Dedifferentiated amniotic fluid mesenchymal stem cell (primary cell): ENCODE data around the gene TTLL3.

ENCODE experiments used
- DNase-seq: peaks from one replicate; pipeline ENCODE4 v3.0.0-alpha.2; 2016; ENCODE audit errors: extremely low spot score

TTLL3 gene

DNA sequence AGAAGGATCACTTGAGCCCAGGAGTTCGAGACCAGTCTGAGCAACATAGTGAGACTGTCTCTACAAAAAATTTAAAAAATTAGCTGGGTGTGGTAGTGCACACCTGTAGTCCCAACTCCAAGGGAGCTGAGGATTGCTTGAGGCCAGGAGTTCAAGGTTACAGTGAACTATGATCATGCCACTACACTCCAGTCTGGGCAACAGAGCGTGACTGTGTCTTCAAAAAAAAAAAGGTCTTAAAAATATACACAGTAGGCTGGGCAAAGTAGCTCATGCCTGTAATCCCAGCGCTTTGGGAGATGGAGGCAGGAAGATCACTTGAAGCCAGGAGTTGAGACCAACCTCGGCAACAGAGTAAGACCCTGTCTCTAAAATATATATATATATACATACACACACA is 29.2 kb upstream of the TTLL3 start:
- DNase-seq, result no peak

DNA sequence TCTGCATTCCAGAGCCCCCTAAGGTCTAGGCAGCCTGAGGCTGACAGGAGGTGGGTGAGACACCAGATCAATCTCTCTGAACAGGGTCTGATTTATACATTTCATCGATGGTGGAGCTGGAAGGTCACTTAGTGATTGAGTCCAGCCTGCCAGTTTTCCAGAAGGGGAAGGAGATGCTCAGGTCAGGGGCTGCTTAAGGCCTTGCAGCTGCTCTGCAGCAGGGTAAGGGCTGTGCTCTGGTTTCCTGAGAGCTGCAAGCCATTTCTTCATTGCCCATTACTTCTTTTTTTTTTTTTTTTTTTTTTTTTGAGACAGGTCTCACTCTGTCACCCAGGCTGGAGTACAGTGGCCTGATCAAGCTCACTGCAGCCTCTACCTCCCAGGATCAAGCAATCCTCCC is 28.5 kb upstream of the TTLL3 start:
- no peak for DNase-seq

DNA sequence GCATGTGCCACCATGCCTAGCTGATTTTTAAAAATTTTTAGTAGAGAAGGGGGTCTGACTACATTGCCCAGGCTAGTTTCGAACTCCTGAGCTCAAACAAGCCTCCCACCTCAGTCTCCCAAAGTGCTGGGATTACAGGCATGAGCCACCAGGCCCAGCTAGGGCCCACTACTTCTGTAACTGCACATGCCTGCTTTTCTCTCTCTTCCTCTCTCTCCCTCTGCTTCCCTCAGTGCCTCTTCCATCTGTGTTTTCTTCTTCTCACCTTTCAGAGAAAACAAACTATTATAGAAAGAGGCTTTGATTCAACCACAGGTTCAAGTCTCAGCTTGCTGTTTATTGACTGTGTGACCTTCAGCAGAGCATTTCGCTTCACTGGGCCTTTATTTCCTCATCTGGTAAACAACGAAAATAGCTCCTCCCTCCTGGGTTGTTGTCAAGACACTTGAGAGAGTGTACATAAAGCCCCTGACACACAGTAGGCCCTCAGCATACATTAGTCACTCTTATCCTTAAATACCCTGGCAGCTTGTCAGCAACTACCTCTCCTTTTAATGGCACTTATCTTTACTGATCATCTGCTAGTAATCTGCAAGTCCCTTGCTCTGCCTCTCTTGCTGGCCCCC is 28.0 kb upstream of the TTLL3 start:
- no peak for DNase-seq

DNA sequence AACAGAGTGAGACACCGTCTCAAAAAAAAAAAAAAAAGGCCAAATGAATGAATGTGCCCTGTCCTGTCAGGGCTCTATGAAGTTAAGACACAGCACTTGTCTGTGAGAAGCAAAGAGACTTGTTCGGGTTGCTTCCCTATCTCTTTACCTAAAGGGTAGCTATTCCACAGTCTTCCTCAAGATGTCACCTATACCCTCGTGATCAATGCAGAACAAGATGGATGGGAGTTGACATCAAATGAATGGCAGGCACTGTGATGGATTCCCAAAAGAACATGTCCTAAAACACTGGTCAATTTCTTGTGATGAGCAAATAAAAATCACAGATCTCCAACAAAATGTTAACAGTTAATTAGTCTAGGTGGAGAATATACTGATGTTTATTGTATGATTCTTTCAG is 27.3 kb upstream of the TTLL3 start:
- DNase-seq, result no peak

DNA sequence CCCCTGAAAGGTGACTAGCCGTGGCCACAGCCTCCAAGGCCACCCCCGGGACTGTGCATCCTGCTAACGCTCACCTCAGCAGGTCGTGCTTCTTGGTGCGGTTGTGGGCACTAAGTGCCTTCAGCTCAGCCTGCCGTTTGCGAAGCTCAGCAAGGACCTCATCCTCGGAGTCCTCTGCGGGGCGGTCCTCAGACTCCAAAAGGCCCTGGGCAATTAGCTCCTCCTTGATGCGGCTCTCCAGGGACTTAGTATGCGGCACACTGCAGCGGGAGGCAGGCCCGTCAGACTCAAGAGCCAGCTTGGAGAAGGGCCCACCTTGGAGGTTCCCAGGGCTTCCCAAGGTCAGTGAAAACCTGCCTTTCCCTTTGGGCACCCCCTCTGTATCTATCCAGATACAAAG is 26.1 kb upstream of the TTLL3 start:
- no peak for DNase-seq

DNA sequence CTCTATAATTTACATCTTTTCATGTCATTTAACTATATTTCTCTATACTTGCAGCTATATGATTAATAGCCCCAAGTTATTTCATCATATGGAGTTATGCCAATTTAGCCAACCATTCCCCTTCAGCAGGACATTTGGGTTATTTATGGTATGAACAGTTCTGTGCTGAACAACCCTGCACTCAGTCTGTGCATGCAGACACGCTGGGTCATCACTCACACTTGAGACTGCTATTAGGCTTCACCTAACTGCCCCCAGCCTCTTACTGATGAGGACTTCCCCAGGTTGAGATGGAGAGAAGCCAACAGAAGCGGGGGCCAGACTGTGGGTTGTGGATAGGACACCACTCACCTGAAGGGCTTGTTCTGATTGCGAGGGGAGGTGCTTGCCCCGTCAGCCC is 25.1 kb upstream of the TTLL3 start:
- DNase-seq, result no peak

DNA sequence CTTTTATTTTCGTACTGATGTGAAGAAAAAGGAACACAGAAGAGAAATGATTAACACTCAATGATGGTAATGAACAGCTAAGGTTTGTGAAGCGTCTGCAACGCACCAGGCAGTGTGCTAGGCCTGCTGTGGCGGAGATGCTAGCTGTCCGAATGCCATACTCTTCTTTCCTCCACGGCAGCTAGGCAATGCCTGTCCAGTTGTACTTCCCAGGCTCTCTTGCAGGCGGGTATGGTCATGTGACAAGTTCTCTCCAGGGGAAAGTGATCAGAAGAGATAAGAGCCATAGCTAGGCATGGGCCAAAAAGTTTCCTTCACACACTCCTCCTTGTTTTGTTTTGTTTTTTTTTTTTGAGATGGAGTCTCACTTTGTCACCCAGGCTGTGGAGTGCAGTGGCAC is 24.5 kb upstream of the TTLL3 start:
- DNase-seq, result no peak

DNA sequence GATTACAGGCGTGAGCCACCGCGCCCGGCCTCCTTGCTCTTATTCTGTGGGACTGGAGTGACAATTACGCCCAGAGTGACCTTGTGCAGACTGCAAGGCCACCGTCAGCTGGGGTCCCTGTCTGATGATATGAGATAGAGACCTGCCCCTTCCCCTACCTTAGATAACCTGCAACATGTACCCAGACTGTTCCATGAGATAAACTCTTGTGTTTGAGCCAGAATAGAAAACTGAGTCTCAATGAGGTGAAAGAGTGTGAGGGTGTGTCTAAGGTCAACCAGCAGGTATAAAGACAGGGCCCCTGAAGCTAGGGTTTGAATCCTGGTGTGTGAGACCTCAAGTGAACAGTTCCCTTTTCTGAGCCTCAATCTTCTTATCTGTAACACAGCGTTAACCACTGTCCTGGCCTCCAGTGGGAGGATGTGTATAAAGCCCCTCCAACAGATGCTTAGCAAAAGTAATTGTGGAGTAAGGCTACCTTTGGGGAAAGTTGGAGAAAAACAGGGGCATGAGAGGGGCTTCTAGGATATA is 23.8 kb upstream of the TTLL3 start:
- DNase-seq, result no peak

DNA sequence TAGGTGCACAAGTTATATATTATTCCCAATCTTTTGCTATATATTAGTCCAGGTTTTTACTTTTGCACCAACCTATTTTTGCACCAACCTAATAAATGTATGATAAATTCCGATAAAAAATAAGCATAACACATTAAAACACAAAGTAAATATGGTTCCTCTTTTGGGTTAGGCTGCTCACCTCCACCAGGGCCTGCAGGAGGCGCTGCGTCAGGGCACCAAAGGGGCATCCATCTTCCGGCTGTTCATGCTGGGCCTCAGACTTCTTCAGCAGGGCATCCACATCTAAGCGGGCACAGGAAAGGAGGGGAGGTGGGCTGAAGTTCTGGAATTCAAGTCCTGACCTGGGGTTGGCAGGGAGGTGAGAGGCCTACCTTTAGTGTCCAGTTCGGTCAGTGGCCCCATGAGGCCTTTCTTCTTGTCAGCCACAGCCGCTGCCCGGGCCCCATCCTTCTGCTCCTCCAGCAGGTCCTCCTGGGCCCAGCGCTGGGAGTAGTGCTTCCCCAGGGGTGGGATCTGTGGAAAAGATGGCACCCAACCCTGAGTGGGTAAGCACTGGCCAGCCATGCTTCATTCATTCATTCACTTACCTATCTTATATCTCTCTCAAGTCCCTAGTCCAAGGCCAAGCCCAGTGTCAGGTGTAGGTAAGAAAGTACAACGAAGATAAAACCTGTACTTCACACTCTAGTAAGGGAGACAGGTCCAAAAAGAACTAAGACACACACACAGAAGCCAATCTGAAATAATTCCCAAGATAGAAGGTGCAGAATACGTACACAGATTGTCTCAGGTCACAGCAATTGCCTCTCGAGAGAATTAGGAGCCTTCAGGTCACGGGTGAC is 23.0 kb upstream of the TTLL3 start:
- DNase-seq, result no peak

DNA sequence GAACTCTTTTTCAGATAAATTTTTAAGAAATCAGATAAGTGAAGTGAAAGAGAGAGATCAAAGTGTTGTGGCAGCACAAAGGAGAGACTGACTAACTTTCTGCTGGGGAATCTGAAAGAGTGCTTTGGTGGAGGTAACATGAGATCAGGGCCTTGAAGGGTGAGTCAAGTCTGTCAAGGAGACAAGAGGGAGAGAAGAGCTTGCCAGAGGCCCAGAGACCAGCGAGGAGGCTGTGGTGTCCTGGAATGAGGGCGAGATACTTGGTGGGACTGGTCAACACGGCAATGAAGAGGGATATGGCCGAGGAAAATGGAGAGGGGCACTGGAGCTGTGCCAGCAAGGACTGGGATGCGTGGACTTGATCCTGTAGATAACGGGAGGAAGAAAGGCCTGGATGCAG is 22.3 kb upstream of the TTLL3 start:
- DNase-seq, result no peak

DNA sequence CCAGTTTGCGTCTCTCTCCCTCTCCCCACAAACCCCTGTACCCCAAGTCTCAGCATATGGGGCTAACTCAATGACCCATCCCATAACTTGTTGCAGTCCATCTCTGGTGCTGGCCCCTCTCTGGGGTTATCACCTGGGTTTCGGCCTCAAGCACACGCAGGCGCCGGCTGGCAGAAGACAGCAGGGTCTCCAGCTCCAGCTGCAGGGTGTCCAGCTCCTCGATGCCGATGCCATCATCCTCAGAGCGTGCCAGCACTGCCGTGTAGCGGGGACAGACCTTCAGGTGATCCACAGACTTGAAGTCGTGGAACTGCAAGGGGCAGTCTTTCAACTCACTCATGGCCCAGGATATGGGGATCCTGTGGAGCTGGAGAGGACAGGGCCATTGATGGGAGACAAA is 18.9 kb upstream of the TTLL3 start:
- DNase-seq, result no peak

DNA sequence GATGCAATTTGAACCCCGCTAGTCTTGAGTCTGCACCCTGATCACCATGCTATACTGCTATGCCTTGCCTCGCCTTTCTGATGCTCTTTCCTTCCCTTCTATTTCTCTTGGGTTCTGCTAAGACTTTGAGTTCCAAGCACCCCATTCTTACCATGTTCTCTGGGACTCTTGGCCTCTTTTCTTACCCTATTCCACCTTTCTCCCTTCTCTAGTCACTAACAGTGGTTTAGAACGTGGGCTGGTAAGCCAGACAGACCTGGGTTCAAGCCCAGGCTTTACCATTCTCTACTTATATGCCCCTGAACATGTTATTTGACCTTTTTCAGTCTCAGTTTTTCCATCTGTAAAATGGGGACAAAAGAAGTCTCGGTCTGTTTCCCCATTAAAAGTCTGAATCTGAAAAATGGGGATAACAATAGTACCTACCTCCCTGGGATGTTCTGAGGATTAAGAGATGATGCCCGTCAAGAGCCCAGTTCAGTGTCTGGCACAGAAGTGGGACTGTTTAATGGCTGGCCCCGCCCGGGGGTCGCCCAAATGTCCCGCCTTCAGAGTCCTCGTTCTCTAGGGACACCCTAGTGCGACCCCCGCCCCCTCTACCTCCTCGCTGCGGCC is 18.2 kb upstream of the TTLL3 start:
- DNase-seq, result no peak

DNA sequence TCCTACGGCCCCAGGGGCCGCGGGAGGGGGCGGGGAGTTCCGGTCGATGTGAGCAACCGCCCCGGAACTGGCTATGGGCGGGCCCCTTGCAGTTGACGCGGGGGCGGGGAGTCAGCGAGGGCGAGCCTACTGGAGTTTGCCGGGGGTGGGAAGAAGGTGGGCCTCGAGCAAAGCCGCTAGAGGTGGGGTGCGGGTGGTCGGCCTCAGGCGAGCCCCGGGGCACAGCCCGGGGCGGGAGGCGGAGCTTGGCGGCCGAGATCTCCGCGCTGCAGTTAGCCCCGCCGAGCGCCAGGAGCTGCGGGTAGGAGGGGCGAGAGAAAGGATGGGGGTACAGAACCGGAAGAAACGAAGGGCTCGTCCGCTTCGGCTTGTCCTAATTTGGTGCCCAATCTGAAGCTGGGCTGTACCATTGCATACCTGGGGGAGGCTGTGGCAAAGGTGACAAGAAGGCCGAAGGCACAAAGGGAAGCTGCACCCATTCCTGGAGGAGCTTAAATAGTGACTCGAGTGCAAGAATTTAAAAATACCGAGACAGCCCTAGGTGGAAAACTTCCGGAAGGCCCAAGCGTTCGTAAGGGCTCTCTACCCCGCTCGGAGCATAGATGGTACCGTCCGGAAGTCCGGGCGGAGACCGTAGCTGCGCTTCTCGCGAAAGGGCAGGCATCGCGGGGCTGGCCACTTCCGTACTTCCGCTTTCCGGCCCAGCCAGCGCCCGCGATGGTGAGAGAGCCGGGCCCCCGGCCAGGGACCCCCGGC is 17.5 kb upstream of the TTLL3 start, which contains the start of the genes ARPC4 and TADA3:
Gene ARPC4 (plus strand): TSS at position 678 of the 756 bp plus-strand sequence. CDS start 40 bp downstream, at position 718.
Gene TADA3 (minus strand): TSS at position 69 of the 756 bp plus-strand sequence. CDS start 1,007 bp downstream, outside the sequence.
- peak; percentile 95 for DNase-seq

DNA sequence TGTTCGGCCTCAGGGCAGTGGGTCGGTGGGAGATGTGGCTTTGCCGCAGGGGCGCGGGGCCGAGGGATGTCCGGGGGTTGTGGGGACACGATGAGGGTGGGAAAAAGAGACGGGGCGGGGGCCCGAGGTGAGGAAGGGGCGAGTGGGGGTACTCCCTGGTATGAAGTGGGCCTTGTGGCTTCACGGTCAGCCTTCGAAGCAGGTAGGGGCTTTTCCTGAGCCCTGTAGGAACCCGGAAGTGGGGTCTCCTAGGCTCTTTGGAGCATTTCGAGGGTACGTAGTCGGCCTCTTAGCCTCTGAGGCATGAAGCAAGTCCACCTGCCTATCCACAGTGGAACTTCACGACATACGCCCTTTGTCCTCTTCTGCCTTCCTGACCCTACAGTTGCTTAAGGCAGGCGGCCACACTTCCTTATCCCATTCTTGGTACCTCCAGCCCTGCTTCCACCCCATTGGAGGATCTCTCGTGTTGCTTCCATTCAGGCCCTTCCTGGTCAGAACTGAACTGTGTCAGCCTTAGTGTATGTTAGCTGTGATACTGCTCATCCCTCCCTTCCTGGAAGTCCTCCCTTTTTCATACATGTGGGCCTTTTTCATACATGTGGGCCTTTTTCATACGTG is 16.8 kb upstream of the TTLL3 start:
- DNase-seq, result peak; percentile 40

DNA sequence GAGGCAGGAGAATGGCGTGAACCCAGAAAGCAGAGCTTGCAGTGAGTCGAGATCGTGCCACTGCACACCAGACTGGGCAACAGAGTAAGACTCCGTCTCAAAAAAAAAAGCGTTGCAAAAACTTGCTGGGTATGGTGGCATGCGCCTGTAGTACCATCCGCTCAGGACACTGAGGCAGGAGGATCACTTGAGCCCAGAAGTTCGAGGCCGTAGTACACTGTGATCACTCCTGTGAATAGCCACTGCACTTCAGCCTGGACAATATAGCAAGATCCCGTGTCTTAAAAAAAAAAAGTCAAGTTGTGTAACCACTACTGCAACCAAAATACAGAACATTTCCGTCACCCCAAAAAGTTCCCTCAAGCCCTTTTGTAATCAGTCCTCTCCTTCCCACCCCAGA is 15.7 kb upstream of the TTLL3 start:
- no peak for DNase-seq

DNA sequence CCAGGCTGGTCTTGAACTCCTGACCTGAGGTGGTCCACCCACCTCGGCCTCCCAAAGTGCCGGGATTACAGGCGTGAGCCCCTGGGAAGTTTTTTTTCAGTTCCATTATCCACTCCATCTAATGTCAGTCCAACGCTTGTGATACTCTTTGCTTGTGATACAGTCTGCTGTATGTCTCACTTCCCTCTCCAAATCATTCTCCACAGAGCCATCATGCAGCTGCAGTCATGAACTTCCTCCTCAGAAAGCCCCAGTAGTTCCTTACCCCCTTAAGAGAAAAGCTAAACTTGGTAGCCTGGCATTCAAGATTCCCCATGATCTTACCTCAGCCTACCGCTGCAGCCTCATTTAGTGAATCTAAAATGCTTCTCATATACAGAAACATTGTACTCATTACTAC is 14.9 kb upstream of the TTLL3 start:
- no peak for DNase-seq

DNA sequence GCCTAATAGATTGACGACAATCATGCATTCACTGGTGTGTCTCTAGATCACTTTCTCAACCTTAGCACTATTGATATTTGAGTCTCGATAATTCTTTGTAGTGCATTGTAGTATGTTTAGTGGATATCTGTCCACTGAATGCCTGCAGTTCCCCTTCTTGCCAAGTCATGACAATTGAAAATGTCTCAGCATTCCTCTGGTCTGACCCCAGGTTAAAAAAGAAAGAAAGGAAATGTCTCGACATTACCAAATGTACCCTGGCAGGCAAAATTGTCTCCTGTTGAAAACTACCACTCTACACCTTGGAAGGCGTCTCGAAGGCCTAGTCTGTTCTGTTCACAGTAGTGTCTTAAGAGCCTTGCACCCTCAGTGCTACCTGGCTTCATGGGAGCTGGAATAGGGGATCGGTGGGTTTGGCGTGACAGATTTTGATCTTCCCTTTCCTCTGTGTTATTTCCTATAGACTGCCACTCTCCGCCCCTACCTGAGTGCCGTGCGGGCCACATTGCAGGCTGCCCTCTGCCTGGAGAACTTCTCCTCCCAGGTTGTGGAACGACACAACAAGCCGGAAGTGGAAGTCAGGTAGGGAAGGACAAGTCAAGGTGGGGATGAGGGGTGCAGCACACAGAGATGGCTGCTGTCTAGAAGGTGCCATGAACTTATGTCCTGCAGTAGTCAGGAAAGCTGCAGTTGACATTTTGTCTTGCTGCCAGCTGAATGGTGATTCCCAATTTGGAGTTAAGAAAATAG is 12.7 kb upstream of the TTLL3 start:
- no peak for DNase-seq

DNA sequence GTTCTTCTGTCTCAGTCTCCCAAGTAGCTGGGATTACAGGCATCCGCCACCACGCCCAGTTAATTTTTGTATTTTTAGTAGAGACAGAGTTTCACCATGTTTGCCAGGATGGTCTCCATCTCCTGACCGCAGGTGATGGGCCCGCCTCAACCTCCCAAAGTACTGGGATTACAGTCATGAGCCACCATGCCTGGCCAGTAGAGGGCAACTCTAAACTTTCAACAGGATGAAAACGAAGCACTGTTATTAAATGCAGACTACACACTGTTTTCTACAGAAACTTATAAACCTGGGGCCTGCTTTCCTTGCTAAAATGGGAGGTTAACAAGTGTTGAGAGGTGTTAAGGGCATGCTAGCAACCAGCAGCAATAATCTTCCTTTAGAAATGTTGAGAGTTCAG is 9.5 kb upstream of the TTLL3 start:
- DNase-seq, result no peak

DNA sequence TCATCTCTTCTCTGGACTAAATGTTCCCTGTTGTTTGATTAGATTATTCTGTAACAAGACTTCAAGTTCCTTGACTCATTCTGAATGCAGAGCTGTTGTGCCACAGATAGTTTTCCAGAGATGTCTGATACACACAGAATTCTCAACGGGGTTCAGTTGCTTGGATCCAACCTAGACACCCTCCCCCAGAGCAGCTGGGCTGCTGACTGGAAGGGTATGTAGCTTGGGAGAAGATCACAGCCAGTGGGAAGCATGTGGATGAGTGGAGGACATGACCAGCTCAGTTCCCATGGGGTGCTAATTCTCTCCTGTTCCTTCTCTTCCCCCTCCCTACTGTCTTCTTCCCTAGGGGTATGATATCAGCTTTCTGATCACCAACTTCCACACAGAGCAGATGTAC is 6.6 kb upstream of the TTLL3 start:
- no peak for DNase-seq

DNA sequence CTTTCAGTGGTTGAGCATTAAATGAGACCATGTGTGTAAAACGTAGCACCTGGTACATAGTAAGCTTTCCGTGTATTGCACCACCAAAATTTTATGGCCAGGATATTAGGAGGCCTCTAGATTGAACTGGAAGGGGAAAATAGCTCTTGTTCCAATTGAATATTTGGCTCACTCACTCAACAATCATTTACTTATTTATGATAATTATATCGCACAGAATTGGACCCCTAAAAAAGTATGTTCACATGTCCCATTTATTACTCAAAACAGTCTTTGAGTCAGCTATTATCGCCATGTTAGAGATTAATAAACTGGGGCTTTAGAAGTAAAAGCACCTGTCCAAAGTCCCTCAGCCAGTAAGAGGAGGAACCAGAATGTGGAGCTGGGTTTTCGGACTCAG is 5.1 kb upstream of the TTLL3 start:
- no peak for DNase-seq

DNA sequence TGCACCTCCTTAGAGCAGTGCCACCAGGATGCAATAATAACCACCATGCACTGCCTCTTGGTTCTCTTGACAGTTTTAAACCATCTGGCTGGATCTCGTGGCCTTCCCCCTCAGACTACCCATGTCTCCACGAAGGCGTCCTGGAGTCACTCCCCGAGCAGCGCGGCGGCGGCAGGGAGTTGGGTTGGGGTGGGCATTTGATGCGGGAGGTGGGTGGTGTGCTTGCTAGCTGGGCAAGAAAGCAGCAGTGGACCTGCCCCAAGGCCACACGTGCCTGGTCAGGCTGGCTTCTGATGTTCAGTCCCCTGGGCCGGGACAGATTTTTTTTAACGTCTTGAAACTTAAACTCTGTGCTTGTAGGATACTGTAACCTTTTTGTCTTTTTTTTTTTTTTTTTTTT is 3.9 kb upstream of the TTLL3 start:
- DNase-seq, result no peak
